Measurements from ENCODE around the gene RDH14.

RDH14 gene

DNA sequence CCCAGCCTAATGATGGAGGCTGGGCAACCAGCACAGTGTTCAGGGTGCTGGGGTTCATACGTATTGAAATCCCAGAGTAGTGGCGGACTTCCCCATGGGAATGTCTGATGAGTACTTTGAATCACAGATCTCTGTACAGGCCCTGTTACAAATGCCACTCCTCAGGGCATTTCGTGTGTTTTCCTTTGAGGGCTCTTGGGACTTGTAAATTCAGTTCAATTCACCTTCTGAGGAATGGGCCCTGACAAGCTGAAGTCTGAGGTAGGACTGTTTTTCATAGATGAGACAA lies 288 bp upstream of the RDH14 start:
- no peak for DNase-seq

DNA sequence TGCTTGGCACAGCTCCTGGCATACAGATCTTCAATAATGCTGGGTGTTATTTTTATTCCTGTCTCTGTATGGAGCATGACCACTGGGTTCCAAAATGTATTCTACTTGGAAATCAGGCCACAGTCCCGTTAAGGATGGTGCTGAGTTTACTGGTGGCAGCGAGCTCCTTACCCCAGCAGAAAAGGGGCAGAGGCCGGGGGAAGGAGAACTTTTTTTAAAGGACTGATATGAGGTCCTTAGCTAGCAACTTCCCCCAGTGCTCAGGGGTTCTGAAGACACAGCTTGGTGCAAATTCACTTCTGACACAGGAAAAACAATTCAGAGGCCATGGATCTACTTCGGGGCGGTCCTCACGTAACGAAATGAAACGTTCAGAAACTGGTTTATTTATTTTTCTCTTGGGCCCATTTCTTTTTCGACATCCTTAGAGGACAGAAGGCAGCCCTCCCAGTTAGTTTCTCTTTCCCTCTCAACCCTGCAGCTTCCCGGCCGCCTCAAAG lies 872 bp downstream of the RDH14 start:
- no peak for DNase-seq

DNA sequence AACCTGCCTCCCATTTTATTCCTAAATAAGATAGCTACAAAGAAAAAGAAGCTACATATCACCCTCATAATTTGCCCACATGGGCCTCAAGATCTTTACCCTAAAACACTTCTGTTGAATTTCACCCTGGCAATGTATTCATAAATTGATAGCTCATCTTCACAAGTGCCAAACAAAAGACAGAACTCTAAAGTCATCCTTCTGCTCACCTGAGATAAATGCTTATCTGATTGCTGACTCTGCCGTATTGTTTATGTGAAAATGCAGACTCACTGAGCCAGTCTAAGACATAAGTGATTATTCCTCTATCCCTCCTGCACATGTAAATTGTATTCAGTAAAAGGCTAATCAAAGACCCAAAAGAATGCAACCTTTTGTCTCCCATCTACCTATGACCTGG lies 2.0 kb downstream of the RDH14 start:
- DNase-seq = no peak

DNA sequence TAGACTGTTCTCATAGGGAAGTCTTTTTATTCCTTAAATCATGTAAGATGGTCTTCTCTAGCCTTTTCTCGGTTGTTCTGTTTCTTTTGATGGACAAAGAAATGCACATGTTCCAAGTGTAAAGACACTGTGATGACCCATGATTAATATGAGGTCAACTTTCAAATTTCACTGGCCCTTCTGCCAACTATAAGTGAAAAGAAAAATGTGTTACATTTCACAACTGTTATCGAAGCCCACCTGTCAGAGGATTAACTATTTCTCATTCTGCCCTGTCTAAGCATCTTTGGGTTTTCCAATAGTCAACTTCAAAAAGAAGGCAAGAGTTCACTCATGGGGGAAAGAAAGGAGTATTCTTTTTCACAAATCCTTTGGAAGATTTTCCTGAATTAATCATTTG lies 3.3 kb downstream of the RDH14 start:
- no peak for DNase-seq

DNA sequence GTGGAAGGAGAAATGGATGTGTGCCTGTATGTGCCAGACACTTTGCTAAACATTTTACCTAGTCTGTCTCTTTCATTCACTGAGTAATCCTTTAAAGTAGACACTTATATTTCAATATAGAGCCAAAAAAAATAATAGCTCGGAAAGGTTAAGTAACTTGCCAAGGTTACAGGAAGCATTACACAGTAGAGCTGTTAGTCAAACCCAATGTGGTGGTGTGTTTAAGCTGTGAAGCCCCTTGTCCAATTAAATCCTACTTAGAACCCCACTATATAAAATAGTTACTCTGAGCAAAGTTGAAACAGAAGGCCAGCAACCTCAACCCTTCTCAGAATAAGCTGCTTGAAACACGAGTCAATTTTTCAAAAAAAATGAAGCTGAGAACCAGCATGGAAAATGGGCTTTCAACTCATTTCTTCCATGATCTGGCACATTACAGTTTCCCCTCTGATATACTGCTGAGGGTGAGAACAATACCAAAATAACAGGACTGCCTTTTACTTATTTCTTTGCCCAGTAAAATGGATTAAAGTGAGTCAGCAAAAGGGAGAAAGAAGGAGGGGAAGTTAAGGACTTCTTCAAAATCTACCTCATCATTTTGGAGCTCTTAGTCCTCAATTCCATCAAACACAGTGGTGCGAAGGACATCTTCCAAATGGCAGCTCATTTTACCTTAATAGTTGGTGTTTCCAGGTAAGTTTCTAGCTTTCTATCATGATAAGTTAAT lies 7.9 kb downstream of the RDH14 start:
- no peak for DNase-seq

DNA sequence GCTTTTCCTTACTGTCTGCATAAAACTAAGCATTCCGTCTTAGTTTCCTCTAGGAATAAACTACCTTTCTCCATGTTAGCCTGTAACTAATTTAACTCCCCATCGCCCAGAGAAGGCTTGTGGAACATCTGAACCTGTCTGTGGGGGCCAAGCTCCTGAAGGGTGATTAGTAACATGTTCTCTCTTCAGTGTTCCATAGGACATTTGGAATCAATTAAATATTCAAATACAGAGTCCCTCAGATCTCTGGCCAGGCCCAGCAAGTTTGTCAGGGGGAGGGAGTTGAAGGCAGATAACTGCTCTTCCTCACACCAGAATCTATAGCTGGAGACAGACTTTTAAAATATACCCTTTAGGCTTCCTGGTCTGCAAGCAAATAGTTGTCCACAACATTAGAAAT lies 8.8 kb downstream of the RDH14 start:
- no peak for DNase-seq

DNA sequence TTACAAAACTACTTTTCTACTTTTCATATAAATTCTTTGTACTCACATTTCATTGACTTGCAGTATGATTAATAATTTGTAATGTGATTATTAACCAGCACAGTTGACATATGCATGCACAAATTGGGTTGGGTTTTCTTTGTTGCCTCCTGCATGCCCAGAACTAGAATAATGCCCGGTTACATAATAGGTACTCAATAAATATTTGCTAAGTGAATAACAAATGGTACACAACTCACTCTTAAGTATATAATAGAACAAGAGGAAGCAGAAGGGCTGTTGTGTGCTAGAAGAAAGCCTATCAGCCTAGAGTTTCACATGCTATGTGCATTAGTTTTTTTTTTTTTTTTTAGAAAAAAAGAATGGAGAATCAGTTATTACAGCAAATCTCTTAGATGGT lies 9.3 kb downstream of the RDH14 start:
- DNase-seq = no peak

DNA sequence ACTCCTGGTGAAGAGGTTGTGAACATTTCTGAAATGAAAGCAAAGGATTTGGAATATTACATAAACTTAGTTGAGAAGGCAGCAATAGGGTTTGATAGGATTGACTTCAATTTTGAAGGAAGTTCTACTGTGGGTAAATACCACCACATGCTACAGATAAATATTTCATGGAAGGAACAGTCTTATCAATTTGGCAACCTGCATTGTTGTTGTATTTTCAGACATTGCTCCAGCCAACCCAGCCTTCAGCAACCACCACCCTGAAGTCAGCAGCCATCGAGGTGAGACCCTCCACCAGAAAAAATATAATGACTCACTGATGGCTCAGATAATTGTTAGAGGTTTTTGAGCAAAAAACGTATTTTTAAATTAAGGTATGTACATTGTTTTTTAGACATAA lies 10.0 kb downstream of the RDH14 start:
- DNase-seq = no peak

DNA sequence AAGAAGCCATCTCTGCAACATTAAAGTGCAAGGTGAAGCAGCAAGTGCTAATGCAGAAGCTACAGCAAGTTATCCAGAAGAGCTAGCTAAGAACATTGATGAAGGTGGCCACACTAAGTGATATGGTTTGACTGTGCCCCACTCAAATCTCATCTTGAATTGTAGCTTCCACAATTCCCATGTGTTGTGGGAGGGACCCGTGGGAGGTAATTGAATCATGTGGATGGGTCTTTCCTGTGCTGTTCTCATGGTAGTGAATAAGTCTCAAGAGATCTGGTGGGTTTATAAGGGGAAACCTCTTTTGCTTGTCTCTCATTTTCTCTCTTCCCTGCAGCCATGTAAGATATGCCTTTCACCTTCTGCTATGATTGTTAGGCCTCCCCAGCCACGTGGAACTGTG lies 11.4 kb downstream of the RDH14 start:
- no peak for DNase-seq

DNA sequence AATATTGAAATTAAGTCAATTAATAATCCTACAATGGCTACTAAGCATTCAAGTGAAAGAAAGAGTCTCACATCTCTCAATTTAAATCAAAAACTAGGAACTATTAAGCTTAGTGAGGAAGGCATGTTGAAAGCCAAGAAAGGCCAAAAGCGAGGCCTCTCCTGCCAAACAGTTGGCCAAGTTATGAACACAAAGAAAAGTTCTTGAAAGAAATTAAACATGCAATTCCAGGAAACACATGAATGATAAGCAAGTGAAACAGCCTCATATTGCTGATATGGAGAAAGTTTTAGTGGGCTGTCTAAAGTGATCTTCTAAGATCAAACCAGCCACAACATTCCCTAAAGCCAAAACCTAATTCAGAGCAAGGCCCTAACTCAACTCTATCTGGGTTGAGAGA lies 11.8 kb downstream of the RDH14 start:
- no peak for DNase-seq

DNA sequence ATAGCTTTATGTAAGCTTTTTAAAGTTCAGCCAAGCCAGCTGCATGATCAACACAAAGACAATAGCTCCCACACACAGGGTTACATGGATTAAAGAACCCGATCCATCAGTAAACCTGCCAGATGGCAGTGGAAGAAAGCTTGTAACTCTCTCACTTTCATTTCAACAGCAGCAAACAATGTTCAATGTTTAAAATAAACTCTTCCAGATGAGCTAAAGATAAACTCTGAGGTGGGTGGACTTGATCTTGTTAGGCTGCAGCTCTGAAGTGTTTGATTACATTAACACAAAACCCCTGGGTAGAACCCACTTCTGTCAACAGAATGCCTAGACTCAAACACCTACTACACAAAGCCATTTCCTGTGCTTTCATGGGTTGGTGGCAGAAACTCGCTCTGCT lies 13.9 kb downstream of the RDH14 start:
- no peak for DNase-seq

DNA sequence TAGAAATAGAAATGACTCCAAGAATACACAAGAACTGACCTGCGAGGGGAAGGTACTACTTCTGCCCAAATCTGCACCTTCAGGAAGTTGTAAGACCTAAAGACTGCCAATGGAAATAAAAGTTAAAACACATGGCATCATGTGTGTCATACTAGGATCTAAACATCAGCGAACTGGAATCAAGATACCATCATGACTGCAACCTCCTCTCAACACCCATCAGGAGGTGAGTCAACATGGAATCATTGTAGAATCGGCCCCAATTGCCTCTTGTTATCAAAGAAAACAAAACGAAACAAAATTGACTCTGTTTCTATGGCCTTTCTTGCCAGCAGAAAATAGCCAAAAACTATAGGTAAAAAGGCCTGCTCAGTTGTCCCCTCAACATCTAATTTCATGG lies 15.1 kb downstream of the RDH14 start:
- DNase-seq = no peak

DNA sequence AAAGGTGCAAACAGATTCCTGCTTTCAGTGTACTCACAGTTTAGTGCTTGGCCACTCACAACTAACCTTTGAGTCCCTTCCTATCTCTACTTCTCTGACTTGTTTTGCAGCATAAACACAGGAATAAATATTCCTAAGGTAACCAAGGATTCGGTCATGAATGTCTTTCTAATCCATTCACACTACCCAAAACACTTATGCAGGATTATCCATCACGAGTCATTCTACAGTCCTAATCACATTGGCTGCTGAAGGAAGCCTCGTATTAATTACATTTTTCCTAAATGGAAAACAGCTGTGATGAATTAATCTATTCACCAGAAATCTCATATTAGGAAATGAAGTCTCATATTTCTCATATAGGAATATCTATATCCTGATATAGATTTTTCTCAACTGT lies 16.3 kb downstream of the RDH14 start:
- DNase-seq = no peak

DNA sequence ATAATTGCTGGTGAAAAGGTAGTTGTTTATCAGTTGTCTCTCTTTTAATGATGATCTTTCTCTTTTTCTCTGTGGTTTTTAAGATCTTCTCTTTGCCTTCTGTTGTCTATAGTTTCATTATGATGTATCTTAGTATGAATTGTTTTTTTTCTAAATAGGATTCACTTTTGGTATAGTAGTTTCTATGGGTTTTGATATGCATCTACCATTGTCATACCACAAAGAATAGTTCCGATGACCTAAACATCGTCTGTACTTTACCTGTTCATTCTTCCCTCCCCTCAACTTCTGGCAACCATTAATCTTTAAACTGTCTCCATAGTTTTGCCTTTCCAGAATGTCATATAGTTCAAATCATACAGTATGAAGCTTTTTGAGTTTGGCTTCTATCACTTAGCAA lies 19.6 kb downstream of the RDH14 start:
- DNase-seq = no peak

DNA sequence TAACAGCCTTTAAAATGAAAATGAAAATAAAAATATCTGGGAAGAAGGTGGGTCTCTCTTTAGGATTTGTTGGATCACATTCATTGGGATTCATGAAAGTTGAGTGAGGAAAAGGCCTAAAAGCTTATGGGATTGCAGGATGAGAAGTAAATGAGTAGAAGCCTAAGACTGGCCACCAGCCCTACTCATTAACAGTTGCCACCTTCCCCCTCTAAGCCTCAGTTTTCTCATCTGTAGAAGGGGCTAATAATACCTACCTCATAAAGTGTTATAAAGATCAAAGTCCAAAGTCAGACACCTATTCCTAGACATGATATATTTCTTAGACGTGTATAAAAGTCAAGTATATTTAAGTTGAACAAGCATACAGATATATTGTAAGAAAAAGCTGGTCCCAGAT lies 23.8 kb downstream of the RDH14 start:
- no peak for DNase-seq

DNA sequence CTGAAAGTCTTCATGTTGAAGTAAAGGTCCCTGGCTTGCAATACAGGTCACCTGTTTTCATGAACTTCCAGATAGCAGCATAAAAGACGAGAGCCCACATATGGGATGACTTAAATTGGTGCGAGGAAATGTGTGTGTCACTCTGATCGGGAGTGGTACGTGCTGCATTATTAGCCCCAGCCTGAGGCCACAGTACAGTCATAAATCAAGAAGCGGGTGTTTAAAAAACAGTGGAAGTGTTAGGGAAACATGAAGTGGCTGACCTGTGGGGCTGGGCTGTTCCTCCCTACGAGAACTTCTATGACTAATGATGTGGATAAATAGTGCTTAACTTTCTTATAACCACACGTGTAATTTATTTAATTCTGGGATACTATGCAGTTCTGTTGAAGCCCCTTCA lies 24.4 kb downstream of the RDH14 start:
- no peak for DNase-seq

DNA sequence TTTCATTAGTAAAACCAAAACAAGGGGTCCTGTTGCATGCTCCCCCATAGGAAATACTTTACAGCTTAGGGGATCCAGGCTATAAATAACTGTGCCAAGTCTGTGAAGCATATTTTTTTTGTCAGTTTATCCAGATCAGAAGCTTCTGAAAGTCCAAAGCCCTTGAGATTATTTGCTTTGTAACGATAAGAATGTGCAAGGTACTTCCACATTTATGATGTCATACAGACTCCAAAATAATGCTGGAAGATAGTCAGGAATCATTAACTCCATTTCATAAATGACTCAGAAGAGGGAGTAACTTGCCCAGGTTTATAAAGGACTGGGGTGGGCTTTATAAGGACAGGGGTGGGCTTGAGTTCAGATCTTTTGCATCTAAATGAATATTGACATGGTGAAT lies 29.3 kb downstream of the RDH14 start:
- no peak for DNase-seq

DNA sequence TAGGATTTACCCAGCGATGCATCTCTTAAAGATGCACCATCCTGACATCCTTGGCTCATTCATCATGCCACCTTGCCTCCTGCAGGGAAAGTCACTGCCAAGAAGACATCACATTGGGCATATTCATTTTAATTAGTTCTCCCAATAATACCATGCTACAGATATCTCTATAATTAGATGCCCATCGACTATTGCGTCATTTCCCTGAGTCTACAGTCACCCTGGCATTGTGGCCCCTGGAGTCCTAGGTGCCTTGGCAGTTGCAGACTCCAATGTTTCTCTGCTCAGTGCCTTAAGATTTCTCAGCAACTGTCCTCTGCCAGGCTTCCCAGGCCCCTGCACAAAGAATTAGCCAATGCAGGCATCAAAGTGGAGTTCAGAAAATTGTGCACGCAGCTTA lies 32.6 kb downstream of the RDH14 start:
- DNase-seq = no peak

DNA sequence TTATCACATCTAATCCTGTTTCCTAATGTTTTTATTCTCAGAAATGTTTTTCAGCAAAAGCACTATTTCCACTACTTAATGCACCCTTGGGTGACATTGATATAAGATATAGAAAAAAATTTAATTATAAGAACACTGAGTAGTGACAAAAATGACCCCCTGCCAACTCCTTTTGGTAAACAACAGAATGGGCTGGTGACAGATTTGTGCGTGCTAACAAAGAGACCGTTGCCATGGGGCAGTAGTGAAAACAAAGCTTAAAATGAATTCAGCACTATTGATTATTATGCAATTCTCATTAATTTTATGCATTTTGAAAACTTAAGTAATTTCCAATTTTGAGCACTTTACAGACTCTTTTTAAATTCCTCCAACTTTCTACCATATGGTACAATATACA lies 33.1 kb downstream of the RDH14 start:
- DNase-seq = no peak

DNA sequence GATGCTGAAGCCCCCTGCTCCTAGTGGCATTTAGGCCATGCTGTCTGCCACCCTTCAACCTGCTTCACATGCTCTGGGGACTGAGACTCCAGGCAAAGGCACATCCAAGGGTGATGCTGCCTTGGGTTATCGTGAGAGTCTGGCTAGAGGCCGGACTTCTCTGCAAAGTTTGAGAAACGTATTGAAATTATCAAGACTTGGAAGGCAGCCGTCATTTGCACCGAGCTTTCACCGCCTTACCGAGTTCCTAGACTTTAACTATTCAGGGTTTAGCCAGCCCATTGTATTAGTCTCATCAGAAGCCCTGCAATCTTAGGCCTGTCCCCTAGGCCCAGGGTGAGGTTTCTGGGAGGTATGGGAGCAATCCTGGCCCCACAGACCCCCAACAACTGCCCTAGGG lies 34.0 kb downstream of the RDH14 start:
- no peak for DNase-seq

DNA sequence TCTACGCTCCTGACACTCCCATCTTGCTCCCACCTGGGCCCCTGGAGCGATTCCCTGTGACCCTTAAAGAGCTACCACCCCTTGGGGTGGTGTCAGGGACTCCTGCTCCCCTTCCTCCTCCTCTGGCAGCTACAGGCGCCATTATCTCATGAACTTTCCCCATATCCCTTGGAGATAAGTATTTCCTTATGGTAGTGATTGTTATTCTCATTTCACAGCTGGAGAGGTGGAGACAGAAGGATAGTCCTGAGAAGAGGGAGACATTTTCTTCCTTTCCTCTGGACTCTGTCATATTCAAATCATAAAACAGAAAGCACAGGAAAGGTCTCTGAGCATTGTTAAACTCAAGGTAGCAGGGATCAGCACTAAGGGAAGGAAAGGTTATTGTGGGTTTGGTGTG lies 34.6 kb downstream of the RDH14 start:
- no peak for DNase-seq

DNA sequence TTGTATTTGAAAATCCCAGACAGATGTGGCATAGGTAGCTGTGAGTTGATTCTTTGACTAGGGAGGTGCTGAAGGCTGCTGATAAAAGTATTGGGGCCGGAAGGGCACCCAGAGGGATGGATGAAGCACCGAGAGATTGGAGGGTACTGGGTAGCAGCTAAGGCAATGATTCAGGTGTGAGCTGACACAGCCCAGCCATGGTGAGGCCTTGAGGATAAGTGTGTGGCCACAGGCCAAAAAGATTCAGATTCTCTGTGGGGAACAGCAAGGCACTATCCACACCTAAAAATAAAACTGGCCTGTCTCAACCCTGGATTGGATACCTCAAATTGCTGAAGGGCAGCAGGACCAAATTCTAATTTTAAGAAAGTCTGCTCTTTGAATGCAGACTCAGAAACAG lies 35.2 kb downstream of the RDH14 start:
- no peak for DNase-seq

DNA sequence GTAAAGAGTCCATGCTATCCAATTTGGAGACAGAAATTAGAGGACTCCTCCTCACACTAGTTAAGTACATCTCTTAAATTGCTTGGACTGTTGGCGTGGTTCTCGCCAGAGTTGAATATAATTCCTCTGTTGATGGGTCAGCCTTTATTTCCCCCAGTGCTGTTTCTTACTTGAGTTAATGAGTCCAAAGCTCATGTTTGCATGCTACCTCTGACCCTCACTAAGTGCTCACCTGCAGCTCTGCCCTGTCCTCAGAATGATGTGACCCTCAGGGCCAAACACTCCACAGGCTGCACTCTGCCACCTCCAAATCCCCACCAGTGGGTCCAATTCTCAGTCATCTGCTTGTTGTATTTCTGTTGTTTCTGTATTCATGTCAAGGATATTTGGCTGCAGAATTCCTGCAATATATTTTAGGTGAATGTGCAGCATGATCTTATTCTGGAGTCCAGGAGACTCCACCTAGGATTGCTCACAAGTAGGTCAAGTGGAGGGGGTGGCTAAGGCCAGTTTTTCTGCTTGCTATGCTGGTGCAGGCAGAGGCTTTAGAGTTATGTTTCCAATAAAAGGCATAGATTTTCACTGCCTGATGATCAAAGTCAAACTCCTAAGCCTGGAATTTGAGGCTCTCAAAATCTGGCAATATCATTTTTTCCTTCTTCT lies 37.8 kb downstream of the RDH14 start:
- no peak for DNase-seq

DNA sequence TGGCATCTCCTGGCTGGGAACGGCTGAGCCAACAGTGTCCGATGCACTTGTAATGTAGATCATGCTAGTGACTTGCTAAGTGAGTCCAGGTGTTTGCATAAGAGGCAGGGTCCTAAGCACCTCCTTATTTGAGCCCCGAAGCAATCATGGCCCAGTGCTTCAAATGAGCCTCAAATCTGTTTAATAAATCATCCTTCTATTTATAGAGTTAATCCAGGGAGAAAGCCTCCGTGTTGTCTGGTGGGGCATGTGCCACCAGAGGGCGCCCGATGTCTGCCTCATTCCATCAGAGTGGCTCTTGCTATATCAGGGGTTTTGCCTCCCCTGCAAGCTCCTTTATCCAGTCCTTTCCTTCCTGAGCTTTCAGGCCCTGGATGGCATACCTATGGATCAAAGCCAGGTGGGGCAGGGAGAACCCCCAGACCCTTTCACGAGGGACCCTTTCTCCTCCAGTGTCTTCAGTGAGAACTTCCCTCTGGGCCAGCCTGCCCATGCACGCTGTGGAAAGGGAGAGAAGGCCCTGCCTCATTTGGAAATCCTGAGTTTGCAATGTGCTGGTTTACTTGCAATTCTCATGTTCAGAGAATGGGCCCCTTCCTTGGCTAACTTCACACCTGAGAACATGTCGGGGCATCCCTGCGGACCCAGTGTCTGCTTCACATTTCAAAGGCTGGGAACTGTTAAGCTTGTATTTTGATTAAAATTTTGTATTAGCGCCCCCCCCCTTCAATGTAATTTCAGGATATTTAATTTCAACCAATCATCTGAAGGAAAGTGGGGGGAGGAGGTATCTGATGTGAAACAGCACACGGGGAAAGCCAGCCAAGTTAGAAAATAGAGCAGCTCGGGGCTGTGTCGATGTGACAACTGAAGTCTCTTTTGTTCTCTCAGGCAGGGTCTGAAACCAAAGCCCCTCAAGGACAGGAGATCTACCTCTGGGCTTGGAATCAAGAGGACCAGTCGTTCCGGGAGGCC lies 39.7 kb downstream of the RDH14 start:
- peak; percentile 59 for DNase-seq
